NCI-H146 (cell line): Measurements from ENCODE around the gene PLB1.

Experiments used
- DNase-seq: peaks from one replicate; lab custom pipeline; 2025; lab: John Stamatoyannopoulos, UW

PLB1 gene

DNA sequence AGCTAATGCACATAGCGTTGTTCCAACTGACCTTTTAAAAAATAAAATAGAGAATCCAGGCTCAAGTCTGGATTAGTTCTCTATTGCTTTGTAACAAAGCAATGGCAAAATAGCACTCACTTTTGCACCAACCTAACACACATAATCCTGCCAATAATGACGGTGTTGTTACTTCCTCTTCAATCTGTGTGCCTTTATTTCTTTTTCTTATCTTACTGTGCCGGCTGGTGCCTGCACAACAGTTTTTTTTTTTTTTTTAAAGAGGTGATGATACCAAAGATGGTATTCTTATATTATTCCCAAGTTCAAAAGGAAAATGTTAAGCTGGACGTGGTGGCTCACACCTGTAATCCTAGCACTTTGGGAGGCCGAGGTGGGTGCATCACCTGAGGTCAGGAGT lies 3.4 kb downstream of the PLB1 start:
- no peak for DNase-seq

DNA sequence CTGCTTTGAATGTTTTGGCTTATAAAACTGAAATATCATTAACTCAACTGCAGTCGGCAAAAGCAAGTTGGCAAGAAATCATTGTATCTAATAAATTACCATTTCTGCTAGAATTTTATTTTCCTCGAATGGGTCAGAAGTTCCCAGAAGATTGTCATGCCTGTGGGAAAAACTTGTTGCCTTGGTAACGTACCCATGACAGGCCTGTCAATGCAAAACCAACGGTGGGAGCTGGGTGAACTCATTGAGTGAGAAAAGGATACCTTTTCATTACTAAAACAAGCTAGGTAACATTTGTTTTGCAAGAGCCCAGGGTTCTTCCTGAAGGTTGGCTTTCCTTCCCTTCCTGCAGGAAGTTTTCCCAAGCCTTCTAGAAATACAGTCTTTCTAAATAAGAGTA lies 9.5 kb downstream of the PLB1 start:
- DNase-seq = no peak

DNA sequence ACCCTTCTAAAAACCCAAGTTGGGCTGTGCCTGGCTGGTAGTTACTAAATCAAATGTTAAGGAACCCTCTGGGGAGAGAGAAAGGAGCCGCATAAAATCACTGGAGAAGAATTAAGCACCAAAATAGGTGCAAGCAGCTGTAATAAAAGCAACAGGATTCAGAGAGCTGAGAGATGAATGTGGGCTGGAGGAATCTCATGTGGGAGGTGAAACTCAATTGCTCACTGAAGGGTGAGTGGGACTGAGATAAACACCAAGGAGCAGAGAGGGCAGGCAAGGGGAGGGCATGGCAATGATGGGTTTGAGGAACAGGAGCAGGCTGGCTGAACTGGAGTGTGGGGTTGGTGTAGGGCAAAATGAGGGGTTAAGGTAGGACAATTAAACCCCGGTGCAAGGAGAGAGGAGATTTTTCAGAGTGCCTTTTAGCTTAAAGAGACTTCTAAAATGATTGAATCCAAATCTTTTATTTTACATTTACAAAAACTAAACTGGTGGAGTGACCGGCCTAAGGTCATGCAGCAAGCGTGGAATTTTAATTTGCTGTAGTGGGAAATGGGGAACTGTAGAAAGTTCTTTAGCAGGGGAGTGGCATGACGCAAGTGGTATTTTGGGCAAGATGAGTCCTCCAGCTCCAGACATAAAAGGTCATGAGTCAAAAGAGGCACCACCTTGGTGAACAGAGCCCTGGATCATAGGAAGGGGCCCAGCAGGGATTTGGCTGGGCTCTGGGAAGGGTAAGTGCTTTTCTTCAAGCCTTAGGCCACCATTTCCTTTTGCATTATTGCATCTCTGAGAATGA lies 10.5 kb downstream of the PLB1 start:
- DNase-seq = no peak

DNA sequence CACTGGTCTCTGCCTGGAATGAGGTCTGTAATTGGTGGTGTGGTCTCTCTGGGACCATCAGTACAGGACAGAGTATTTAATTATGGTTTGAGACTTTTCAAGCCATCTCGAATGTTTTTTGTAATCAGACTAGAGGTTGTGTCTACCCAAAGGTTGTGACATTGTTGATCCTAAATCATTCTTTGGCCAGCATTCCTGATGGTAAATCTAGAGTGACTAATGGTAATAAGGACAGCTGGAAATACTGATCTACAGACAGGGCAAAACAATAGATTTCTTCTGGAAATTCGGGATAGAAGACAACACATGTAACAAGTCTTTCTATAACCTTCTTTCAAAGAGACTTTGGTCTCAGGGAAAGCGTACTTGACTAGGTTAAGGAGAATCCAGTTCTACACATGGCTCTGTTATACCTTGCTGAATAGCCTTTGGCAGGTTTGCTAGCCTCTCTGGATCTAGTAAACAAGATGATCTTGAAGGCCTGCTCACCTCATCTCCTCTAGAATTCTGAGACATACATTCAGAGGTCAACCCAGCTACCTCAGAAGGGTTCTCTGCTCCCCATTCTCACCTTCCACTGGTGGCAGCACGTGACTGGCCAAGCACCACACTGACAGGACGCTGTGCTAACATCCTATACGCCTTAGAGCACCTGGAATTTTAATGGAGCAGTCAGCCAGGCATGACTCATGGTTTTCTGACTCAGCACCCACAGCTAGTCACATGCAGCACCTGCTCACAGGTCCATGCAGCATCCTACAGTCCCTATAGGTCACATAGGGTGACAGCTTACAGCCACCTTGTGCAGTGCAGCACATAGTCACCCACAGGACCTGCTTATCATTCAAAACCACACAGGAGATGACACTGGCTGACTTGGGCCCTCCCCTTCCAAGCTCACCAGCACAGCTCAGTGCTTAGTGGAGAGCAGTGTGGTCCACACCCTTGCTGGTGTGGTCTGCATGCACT lies 12.2 kb downstream of the PLB1 start:
- peak; percentile 89 for DNase-seq

DNA sequence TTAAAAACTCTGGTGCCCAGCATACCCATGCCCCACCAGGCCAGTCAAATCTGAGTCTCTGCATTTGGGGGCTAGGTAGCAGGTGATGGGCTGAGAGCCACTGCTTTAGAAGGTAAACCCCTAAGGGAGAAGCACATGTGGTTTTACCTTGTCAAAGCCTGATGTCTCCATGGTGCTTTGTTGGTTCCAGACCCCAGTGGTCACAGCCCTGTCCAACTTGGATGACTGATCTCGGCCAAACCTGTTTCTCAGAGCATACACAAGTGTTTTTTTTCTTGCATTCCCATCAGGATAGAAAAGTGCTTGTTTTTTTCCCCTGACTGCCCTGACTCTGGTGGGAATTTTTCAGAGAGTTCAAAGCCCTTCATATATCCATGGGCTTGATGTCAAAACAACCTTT lies 13.5 kb downstream of the PLB1 start:
- DNase-seq = no peak

DNA sequence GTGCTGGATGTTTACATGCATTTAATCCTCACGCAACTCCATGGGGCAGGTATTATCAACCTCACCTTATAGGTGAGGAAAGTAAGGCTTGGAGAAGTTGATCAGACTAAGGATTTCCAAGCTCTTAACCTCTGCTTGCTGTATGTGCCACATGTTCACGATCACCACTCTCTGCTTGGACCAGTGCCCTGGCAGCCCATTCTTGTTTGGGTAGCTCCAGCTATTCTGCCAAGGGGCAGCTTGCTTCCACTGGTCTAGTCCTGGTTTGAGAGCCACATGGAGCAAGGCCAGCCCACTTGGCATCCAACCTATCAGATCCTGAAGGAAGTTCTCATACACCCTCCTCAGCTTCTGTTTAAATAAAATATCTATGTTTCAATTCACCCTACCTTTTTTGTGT lies 14.3 kb downstream of the PLB1 start:
- DNase-seq = no peak

DNA sequence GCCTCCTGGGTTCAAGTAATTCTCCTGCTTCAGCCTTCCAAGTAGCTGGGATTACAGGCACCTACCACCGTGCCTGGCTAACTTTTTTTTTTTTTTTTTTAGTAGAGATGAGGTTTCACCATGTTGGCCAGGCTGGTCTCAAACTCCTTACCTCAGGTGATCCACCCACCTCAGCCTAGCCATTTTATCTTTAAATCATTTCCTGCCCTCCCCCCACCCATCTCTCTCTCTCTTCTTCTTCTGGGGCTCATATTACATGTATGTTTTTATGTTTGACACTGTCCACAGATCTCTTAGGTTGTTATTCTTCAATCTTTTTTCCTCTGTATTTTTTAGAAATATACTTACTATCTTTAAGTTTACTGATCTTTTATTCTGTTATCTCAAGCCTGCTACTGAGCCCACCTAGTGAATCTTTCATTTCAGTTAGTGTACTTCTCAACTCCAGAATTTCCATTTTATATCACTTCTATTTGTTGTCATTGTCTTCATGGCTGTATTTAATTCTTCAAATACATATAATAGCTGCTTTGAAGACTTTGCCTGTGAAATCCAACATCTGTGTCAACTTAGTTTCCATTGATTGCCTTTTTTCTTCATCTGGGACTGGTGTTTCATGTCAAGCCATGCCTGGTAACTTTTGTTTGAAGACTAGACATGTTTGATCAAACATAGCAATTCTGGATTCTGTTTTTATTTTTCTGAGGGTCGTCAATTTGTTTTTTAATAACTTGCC lies 16.2 kb downstream of the PLB1 start:
- no peak for DNase-seq

DNA sequence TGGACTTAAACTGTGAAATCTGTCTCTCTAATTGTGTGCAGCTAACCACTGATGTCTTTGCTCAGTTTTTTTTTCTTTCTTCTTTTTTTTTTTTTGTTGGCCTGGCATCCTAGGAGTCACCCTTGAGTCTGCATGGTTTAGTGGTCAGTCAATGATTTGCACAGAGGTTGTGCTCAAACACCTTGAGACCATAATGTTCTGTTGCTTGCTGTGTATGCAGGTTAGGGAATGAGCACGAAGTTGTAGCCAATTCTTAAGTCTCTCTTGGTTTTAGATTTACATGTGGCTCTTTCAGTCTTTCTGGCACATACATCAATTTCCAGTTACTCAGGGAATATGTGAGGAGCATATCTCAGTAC lies 16.7 kb downstream of the PLB1 start:
- no peak for DNase-seq

DNA sequence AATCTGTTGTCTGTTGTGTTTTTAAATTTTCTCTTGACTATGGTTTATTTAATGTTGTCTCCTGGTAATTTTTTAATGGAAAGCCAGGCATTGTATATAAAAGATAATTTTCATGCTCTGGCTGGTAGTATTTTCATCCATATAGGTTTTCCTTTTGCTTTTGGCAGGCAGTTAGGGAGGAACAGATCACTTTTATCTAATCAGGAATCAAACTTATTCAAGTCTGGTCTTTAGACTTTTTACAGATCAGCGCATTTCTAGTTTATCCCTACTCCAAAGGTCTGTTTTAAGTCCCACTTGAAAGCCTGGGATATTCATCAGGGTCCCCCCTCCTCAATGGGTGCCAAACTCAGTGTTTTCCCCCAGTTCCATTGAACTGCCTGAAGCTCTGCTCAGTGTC lies 17.2 kb downstream of the PLB1 start:
- DNase-seq = no peak

DNA sequence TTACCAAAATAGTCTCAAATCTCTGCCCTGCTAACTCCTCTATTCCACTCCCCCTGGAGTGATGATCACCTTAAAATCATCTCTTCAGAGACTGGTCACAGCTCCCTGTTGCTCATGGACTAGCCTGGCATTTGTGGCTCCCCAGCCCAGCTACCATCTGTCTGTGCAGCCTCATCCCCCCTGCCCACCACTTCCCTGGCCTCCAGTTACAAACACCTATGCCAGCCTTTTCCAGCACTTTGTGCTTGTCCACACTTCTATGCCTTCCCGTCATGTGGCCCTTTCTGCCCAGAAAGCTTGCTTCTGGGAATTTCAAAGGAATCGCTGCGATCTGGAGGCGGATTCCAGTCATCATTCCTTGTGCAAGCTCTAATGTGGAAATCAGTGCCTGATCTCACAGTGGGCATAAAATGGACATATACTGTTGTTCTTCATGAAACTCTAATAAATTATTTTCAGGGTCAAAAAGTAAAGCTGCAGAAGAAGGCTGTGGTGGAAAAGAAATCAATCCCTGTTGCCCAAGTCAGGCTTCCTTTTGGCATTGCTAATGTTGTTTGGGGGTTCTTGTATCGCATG lies 19.4 kb downstream of the PLB1 start:
- DNase-seq = no peak

DNA sequence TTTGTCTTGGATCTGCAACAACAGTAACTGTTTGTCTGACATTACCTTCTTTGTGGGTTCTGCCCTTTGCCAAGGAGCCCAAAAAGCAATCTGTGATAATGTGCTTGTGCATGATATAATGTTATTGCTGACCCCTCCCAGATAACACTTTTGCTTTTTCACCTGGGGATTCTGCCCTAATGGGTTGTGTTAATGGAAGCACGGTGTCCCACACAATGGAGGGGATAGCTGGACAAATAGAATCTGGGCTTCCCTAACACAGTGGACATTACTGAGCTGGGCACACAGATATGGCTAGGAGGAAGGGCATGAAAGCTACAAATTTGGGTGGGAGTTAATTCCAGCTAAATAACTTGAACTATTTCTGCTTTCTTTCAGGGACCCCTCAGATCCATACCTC lies 20.6 kb downstream of the PLB1 start:
- DNase-seq = no peak

DNA sequence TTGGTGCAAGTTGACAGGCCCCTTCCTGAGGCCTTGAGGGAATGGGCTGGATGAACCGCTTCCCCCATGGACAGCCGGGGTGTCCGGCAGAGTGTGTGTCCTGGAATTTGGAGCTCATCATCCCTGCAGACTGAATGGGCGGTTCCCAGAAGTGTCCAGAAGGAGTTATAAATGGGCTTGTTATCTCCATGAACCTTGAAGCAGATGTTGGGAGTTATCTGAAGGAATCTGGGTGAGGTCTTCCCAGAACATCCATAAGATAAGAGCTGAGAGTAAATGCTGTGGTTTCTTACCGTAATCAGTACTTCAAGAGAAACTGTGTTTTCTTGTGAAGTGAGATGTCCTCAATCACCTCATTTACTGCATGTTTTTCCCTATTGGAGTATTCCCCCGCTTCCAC lies 21.1 kb downstream of the PLB1 start:
- DNase-seq = no peak

DNA sequence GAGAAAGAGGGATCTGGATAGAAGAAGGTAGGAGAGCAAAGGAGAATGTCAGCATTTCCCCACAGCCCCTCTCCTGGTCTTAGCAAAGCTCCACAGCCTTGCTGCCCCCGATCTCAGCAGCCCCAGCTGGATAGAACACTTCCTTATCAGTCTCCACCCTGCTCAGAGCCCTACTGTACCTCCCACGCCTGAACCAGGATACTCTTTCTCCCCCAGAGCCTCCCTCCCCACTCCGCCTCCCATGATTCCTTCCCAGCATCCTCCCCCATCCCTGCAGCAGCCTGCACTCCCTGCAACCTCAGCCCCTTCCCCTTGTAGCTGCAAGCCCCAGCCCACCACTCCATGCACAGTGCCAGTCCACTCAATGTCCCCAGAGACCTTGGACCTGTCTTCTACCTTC lies 25.8 kb downstream of the PLB1 start:
- no peak for DNase-seq

DNA sequence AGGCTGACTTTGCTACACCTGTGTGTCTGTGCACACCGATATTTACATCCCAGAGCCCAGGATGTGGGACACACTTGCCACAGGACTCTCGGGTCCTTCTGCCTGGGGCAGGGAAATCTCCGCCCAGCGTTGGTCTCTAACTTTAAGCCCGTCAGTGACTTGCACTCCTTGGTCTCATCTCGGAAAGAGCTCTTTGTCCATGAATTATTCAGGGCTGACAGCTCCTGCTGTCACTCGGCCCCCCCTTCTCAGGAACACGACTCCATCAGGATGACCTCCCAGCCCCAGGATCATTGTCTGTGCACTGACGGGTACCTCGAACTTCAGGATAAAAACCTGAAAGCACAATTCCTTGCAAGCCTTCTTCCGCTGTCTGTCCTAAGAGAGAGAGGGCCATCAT lies 26.6 kb downstream of the PLB1 start:
- DNase-seq = no peak

DNA sequence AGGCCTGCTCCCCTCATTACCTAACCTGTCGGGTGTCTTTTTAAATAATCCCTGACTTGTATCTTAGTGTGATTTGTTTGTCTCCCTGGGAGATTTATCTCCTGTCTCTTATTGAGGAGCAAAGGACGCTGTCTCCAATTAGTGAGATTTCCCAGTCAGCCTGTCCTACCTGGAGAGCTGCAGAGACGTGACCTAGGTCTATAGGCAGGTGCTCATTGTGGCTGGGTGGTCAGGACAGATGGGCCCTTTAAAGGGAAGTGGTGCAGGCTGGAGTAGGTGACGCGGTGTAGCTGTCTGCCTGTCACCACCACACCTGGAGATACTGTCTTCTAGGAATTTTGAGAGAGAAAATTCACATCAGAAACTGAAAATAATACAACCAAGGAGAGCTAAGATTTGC lies 28.0 kb downstream of the PLB1 start:
- DNase-seq = peak; percentile 78

DNA sequence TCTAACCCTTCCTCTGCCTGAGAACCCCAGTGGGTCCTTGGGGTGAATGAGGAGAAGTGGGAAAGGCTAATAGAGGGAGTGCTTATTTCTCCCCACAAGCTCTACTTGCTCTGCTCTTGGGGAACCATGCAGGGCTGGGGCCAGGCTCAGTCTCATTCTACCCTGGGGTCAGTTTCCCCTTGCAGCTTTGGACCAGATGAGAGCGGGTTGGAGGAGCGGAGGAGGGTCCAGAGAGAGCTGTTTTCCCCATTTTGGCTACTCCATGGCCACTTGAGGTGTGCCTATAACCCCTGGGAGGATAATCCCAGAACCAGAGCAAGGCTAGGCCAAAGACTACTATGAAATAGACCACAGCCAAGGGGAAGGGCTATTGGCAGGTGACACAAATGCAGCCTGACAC lies 29.6 kb downstream of the PLB1 start:
- no peak for DNase-seq

DNA sequence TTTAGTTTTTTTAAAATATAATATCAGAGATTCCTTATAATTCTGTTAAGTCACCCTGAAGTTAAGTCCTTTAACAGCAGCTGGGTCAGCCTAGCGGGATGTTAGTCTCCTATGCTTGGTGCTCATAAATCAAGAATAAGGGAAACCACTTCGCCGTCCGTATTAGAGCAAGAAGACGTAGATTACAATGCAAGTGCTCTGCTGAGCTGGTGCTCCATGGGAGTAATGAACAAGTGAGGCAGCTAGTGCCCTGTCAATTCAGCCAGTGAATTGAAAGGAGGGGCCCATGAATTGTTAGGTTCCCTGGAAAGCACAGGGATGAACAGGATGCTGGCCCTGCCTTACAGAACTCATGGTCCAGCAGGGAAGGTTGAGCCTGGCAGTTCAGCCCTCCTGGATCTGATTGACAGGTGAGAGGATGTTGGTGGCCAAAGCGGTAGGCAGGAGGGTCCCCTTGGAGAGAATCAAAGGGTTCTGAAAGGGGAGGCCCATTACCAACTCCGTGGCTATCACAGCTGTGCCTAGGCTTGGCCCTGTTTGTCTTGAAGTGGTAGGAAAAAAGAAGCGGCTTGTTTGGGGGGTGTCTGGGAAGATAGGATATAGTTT lies 30.8 kb downstream of the PLB1 start:
- no peak for DNase-seq

DNA sequence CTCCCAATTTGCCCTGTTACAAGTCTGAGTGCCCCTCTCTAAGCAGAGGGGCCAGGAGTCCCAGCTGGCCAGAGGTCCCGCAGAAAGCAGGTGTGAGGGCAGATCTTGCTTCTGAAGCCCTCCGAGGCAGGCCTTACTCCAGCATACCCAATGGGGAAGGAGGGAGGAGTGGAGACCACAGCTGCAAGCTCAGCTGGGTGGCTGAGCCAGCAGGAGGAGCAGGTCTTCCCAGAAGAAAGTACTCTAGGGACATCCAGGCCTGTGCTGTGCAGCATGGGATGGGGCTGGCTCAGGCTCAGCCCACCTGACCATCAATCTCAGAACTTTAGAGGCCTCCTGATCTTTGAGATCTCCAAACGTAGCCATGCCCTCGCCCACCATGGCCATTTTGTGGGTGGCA lies 31.3 kb downstream of the PLB1 start:
- DNase-seq = no peak

DNA sequence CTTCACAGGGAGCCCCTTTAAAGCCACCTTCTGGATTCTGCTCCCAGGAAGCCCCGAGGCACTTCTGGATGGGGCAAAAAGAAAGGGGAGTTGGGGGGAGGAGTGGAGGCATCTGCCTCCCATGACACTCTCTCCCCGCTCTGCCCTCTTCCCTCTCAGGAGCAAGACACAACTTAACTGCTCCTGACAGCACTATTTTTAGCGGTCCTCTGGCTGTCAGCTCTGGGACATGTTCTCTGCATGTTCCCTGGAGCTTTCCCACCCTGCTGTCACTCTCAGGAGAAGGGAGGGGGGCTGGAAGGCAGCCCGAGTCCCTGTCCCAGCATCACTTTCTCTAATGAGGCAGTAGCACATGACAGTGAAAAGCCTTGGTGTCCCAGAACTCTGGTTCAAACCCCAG lies 32.3 kb downstream of the PLB1 start:
- no peak for DNase-seq

DNA sequence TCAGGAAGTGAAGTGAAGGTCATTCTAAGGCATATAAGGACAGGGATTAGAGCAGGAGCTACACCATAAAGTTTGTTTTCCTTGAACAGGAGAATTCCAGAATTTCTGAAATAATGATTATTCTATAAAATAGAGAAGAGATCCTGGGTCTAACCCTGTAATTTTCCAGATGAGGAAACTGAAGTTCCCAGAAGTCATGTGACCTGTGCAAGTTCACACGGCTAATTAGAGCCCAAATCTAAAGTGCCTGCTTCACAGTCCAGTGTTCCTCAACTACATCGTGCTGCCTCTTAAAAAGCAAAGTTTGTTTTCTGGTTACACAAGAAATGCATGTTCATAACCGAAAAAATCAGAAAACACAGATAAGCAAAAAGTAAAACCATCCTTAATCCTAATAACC lies 34.9 kb downstream of the PLB1 start:
- no peak for DNase-seq

DNA sequence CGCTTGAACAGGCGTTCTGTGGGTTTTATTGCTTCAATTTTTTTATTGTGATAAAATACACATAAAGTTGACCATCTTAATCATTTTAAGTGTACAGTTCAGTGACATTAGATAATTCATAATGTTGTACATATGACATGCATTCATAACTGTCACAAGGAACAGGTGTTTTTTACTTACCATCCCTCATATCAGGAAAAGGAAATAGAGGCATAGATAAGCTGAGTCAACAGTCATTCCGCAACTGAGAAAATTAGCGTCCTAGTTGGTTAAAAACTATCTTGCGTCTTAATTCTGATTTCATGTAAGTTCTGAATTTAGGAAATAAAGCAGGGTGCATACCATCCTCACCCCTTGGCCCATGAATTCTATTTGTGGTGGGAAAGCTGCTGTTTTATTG lies 36.5 kb downstream of the PLB1 start:
- DNase-seq = no peak
